Naive thymus-derived CD8-positive, alpha-beta T cell (primary cell): Measurements from ENCODE around the gene LARGE2. TPM values are rescaled to one million over a fixed set of nuclear protein-coding genes. Genes with fewer than 3 reads are reported as not detected.
A peak's percentile ranks its signal among the peaks of the same experiment; 100 is the strongest.

Experiments
- ATAC-seq, 2 donors: fragments of 150-1000 bp; cut with Tn5 transposase in 1 of 2; sonication (Bioruptor Pico), chemical (Tn5 transposase) in 1 of 2; 1 replicate in 1 of 2; 2 replicates in 1 of 2; pipeline ENCODE4 v1.10.0; 2021; ENCODE audit warnings: mild to moderate bottlenecking in 2 of 2, moderate library complexity in 2 of 2
- POLR2A ChIA-PET: fragments of 350-600 bp; sonication (Branson Sonifier 250); formaldehyde crosslinking; loops from one replicate; lab custom pipeline; 2021; ENCODE audit warnings: antibody characterized with exemption; lab: Charles Lee
- DNase-seq, 10 donors: peaks; one replicate each; pipeline versions ENCODE4 v3.0.0 to v3.0.0-alpha.2; 2020 to 2022
- H3K27ac Mint-ChIP-seq, 10 donors: one replicate each; pipeline ENCODE4 v1.8.0; 2020 to 2022; ENCODE audit warnings: mild to moderate bottlenecking in 10 of 10, mixed read lengths in 10 of 10, moderate library complexity in 4 of 10, inconsistent platforms in 1 of 10
- H3K27me3 Mint-ChIP-seq, 5 donors: one replicate each; pipeline ENCODE4 v1.8.0; 2021 to 2022; ENCODE audit warnings: mixed read lengths in 5 of 5
- H3K36me3 Mint-ChIP-seq, 3 donors: one replicate each; pipeline ENCODE4 v1.8.0; 2020 to 2022; ENCODE audit warnings: mixed read lengths in 3 of 3, mild to moderate bottlenecking in 2 of 3, inconsistent platforms in 1 of 3
- H3K4me1 Mint-ChIP-seq, 4 donors: one replicate each; pipeline ENCODE4 v1.8.0; 2021 to 2022; ENCODE audit warnings: mixed read lengths in 4 of 4
- H3K4me3 Mint-ChIP-seq, 10 donors: one replicate each; pipeline ENCODE4 v1.8.0; 2020 to 2022; ENCODE audit warnings: mild to moderate bottlenecking in 10 of 10, mixed read lengths in 10 of 10, moderate library complexity in 6 of 10, inconsistent platforms in 1 of 10
- H3K9me3 Mint-ChIP-seq, 9 donors: one replicate each; pipeline ENCODE4 v1.8.0; 2020 to 2022; ENCODE audit warnings: mixed read lengths in 9 of 9, mild to moderate bottlenecking in 3 of 9, inconsistent platforms in 1 of 9, moderate library complexity in 1 of 9
- polyA plus RNA-seq, 3 donors: library from polyadenylated mRNA; unstranded; fragments of 300-500 nt; fragmentation: Illumina TruSeq; gene quantifications; one replicate each; pipeline ENCODE4 v1.2.3, GENCODE V29; 2021
- total RNA-seq, 8 experiments: library from RNA in 2 of 8; stranded (reverse) in 2 of 8; gene quantifications; one replicate each; pipeline ENCODE4 v1.2.3 and lab custom pipeline; 2021 to 2026

LARGE2 gene
- total and polyA plus RNA-seq, 5 experiments from 2014 or later = 0.71 to 5.6 (median 2.0) TPM

- peak overlapping the region; percentile 61 to 98 (median 94) for H3K4me3 Mint-ChIP-seq
- POLR2A ChIA-PET = interaction anchor here (5.3 kb wide), 1 partner anchor 9 kb away, joined by 57 read pairs; no protein-coding TSS in a partner anchor
- H3K4me1 Mint-ChIP-seq = peaks cover 23 to 71% (median 66%) of the 10 kb centered on the region in 4 donors
- ATAC-seq (no peak), DNase-seq (peak in 1 of 10 donors; percentile 24)
- peaks cover 0 to 13% (median 0%) of the 10 kb centered on the region in 3 donors for H3K36me3 Mint-ChIP-seq
- no peaks in the 10 kb centered on the region for H3K9me3 Mint-ChIP-seq
- peak overlapping the region in 8 of 10 donors; percentile 24 to 95 (median 56) for H3K27ac Mint-ChIP-seq
- H3K27me3 Mint-ChIP-seq = peaks cover 0 to 3% (median 0%) of the 10 kb centered on the region in 5 donors
Observed at GRCh38 chr11:45919806-45920530, 2.5 kb upstream of the LARGE2 start.

- POLR2A ChIA-PET = interaction anchor here (1.7 kb wide), 1 partner anchor 9 kb away, joined by 5 read pairs; no protein-coding TSS in a partner anchor
- Mint-ChIP-seq H3K4me1 (peaks cover 23 to 64% (median 59%) of the 10 kb centered on the region in 4 donors), H3K4me3 (peak overlapping the region; percentile 58 to 96 (median 79)), H3K9me3 (no peaks in the 10 kb centered on the region), H3K27ac (peak overlapping the region in 8 of 10 donors; percentile 6 to 76 (median 54)), H3K27me3 (peaks cover 0 to 3% (median 0%) of the 10 kb centered on the region in 5 donors), H3K36me3 (peaks cover 0 to 5% (median 0%) of the 10 kb centered on the region in 3 donors)
- DNase-seq (peak in 1 of 10 donors; percentile 60), ATAC-seq (no peak)
Observed at GRCh38 chr11:45920531-45921477, 1.7 kb upstream of the LARGE2 start.

- Mint-ChIP-seq H3K36me3 (no peaks in the 10 kb centered on the region), H3K9me3 (no peaks in the 10 kb centered on the region), H3K4me3 (peak overlapping the region; percentile 58 to 96 (median 79)), H3K27ac (peak overlapping the region in 7 of 10 donors; percentile 36 to 76 (median 47)), H3K27me3 (peaks cover 0 to 3% (median 0%) of the 10 kb centered on the region in 5 donors), H3K4me1 (peaks cover 17 to 54% (median 49%) of the 10 kb centered on the region in 4 donors)
- ATAC-seq (no peak), DNase-seq (peak in 1 of 10 donors; percentile 58)
- POLR2A ChIA-PET = interaction anchor here (0.7 to 2.1 kb wide), 5 partner anchors 8 to 200 kb away, joined by 3 to 6 read pairs (median 5); no protein-coding TSS in a partner anchor
Observed at GRCh38 chr11:45921561-45922424, 663 bp upstream of the LARGE2 start.

GRCh38 chr11:45924036-45924915 lies 1.8 kb downstream of the LARGE2 start:
- peak in 1 of 10 donors; percentile 58 for DNase-seq
- peaks cover 16 to 52% (median 41%) of the 10 kb centered on the region in 4 donors for H3K4me1 Mint-ChIP-seq
- H3K27ac Mint-ChIP-seq = peak overlapping the region in 7 of 10 donors; percentile 52 to 84 (median 69)
- H3K36me3 Mint-ChIP-seq = no peaks in the 10 kb centered on the region
- peak overlapping the region; percentile 51 to 91 (median 78) for H3K4me3 Mint-ChIP-seq
- H3K9me3 Mint-ChIP-seq = no peaks in the 10 kb centered on the region
- POLR2A ChIA-PET = interaction anchor here (1.2 kb wide), 1 partner anchor 8 kb away, joined by 3 read pairs; no protein-coding TSS in a partner anchor
- ATAC-seq = no peak
- peaks cover 0 to 3% (median 0%) of the 10 kb centered on the region in 5 donors for H3K27me3 Mint-ChIP-seq

- peaks cover 17 to 50% (median 41%) of the 10 kb centered on the region in 4 donors for H3K4me1 Mint-ChIP-seq
- POLR2A ChIA-PET = no interaction called here
- peak overlapping the region in 6 of 10 donors; percentile 59 to 91 (median 82) for H3K4me3 Mint-ChIP-seq
- DNase-seq (no peak), ATAC-seq (no peak)
- H3K27ac Mint-ChIP-seq = peak overlapping the region in 1 of 10 donors; percentile 78
- peaks cover 0 to 3% (median 0%) of the 10 kb centered on the region in 5 donors for H3K27me3 Mint-ChIP-seq
- H3K9me3 Mint-ChIP-seq = no peaks in the 10 kb centered on the region
- no peaks in the 10 kb centered on the region for H3K36me3 Mint-ChIP-seq
Observed at GRCh38 chr11:45924927-45925326, 2.5 kb downstream of the LARGE2 start.

- Mint-ChIP-seq H3K4me1 (peaks cover 23 to 50% (median 41%) of the 10 kb centered on the region in 4 donors), H3K36me3 (no peaks in the 10 kb centered on the region), H3K27me3 (peaks cover 0 to 3% (median 0%) of the 10 kb centered on the region in 5 donors), H3K9me3 (no peaks in the 10 kb centered on the region), H3K4me3 (peak overlapping the region in 2 of 10 donors; percentile 4 to 26), H3K27ac (peak overlapping the region in 1 of 10 donors; percentile 43)
- POLR2A ChIA-PET = interaction anchor here (6.3 kb wide), 1 partner anchor 8 kb away, joined by 57 read pairs; the partner anchor contains the start of gene PEX16
- ATAC-seq (no peak), DNase-seq (no peak)
Observed at GRCh38 chr11:45925550-45925949, 3.1 kb downstream of the LARGE2 start.

- DNase-seq (peak in 1 of 10 donors; percentile 51), ATAC-seq (no peak)
- H3K9me3 Mint-ChIP-seq = no peaks in the 10 kb centered on the region
- H3K27ac Mint-ChIP-seq = peak overlapping the region in 2 of 10 donors; percentile 20 to 43
- peak overlapping the region in 2 of 10 donors; percentile 4 to 26 for H3K4me3 Mint-ChIP-seq
- POLR2A ChIA-PET = interaction anchor here (6.3 kb wide), 1 partner anchor 9 kb away, joined by 57 read pairs; the partner anchor contains the start of gene PEX16
- H3K27me3 Mint-ChIP-seq = peaks cover 0 to 3% (median 0%) of the 10 kb centered on the region in 5 donors
- H3K4me1 Mint-ChIP-seq = peaks cover 25 to 50% (median 42%) of the 10 kb centered on the region in 4 donors
- H3K36me3 Mint-ChIP-seq = no peaks in the 10 kb centered on the region
Observed at GRCh38 chr11:45926001-45926401, 3.5 kb downstream of the LARGE2 start.

- Mint-ChIP-seq H3K9me3 (no peaks in the 10 kb centered on the region), H3K27ac (peak overlapping the region in 9 of 10 donors; percentile 23 to 76 (median 43)), H3K27me3 (peaks cover 0 to 2% (median 0%) of the 10 kb centered on the region in 5 donors), H3K4me3 (peak overlapping the region in 1 of 10 donors; percentile 38), H3K4me1 (peaks cover 23 to 52% (median 44%) of the 10 kb centered on the region in 4 donors), H3K36me3 (peaks cover 0 to 3% (median 0%) of the 10 kb centered on the region in 3 donors)
- DNase-seq = peak in 1 of 10 donors; percentile 56
- no peak for ATAC-seq
- POLR2A ChIA-PET = interaction anchor here (6.3 kb wide), 1 partner anchor 10 kb away, joined by 57 read pairs; the partner anchor contains the start of gene PEX16
Observed at GRCh38 chr11:45926536-45927331, 4.3 kb downstream of the LARGE2 start.

GRCh38 chr11:45927332-45927683 lies 4.9 kb downstream of the LARGE2 start:
- peak in 1 of 10 donors; percentile 52 for DNase-seq
- ATAC-seq = no peak
- Mint-ChIP-seq H3K27me3 (peaks cover 0 to 2% (median 0%) of the 10 kb centered on the region in 5 donors), H3K27ac (peak overlapping the region in 8 of 10 donors; percentile 23 to 86 (median 74)), H3K9me3 (no peaks in the 10 kb centered on the region), H3K36me3 (peaks cover 0 to 7% (median 0%) of the 10 kb centered on the region in 3 donors), H3K4me1 (peaks cover 23 to 53% (median 44%) of the 10 kb centered on the region in 4 donors), H3K4me3 (peak overlapping the region in 2 of 10 donors; percentile 6 to 21)
- POLR2A ChIA-PET = interaction anchor here (6.3 kb wide), 1 partner anchor 10 kb away, joined by 57 read pairs; the partner anchor contains the start of gene PEX16
